GM21723 (cell line): ENCODE results near the gene UNC80.

ENCODE experiments used
- ATAC-seq: cut with Tn5 transposase; IDR thresholded peaks from one replicate; pipeline ENCODE4 v1.9.1; 2021; ENCODE audit warnings: mild to moderate bottlenecking, moderate library complexity; ENCODE audit not compliant: unreplicated experiment

UNC80 gene

DNA sequence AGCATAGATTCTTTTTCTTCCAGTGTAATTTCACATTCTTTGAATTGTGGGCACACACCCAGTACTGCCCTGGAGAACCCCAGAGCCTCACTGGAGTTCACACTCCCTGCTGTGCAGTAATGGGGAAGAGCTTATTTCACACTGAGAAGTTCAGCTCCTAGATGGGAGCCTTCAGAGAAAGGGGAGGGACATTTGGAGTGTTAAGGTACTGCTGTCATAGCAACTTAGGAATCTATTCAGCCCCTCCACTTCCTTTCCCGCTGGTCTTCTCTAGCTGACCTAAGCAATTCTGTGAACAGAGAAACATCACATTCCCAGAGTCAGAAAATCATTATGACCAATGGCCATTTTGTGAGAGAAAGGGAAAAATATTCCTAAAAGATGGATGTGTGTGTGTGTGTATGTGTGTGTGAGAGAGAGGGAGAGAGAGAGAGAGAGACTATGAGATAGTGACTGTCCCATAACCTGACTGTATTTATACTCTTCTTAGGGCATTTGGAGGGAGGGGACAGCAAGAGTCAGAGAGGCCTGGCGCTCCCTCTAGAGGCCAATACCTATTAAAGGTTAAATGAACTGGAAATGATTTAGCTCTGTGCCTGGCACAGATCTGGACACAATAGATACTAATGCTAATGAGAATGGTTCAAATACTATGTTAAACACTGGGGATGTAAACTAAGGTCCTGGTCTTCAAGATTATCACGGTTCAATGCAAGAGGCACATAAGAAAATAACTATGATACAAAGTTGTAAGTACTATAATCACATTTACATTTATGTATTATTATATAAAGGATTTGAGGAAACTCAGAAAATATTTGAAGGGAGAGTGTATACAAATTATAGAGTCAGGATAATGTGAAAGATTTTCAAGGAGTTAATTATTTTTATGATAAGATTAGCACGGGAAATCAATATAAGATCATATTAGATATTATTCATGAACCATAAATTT lies 189.3 kb downstream of the UNC80 start:
- ATAC-seq = peak; percentile 91

GRCh38 chr2:209965723-209966122 lies 194.1 kb downstream of the UNC80 start:
- ATAC-seq = no peak

GRCh38 chr2:209969692-209970091 lies 198.1 kb downstream of the UNC80 start:
- ATAC-seq = no peak

- ATAC-seq = no peak
Observed at GRCh38 chr2:209970271-209970670, 198.6 kb downstream of the UNC80 start.

- no peak for ATAC-seq
Observed at GRCh38 chr2:209970711-209971110, 199.1 kb downstream of the UNC80 start.

GRCh38 chr2:209973328-209973727 lies 201.7 kb downstream of the UNC80 start:
- ATAC-seq = no peak

- no peak for ATAC-seq
Observed at GRCh38 chr2:209974576-209974975, 202.9 kb downstream of the UNC80 start.

- peak; percentile 48 for ATAC-seq
Observed at GRCh38 chr2:209976698-209977385, 205.2 kb downstream of the UNC80 start.

DNA sequence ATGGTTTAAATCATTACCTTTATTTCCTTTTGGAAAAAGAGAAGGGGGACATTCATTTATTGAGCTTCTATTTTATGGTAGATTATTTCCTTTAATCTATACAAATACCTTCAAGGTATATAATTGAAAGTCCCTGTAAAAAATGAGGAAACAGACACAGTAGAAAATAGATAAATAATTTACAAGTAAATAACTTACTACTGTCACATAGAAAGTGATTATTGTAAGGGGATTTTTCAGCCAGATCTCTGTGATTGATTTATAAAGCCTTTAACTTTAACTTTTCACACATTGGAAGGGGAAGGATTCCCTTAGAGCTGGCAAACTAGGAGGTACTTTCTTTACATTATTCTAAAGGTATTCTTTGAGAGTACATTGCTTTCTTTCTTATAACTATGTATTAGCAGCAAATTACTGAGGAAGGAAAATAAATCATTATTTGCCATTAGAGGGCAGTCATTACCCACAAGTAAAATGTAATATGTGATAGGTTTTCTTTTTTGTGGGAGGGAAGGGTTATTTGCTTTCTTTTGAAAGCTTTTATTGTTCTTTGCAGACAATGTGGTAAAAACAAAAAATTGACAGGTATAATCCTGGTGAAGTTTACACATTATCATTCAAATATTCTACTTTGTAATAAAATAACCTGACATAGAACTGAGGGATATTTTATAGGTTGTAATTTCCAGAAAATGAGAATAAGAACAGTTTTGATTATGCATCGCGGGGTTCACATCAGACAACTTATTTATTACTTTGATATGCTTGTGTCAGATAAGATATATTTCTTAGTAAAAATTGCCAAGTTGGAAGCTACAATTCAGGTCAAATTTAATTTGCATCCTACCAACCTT lies 206.0 kb downstream of the UNC80 start:
- peak; percentile 50 for ATAC-seq

- no peak for ATAC-seq
Observed at GRCh38 chr2:209984291-209984690, 212.7 kb downstream of the UNC80 start.

DNA sequence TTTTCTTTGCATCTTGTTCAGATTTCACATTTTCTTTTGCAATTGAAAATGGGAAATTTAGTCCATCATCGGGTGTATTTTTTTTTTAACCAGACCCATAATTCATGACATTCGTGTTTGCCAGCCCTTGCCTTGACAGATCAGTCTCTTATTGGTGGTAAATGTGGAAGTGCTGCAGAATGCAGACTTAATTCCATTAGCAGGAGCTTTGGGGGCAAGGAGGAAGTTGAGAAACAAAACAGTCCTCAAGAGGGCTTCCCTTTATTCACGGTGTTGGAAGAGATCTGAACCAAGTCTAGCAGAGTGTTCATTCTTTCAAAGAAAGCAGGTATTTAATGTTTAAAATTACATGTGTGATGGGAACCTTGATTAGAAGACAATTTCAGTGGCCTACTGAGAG lies 214.2 kb downstream of the UNC80 start:
- ATAC-seq = no peak

- no peak for ATAC-seq
Observed at GRCh38 chr2:209986415-209986814, 214.8 kb downstream of the UNC80 start.

DNA sequence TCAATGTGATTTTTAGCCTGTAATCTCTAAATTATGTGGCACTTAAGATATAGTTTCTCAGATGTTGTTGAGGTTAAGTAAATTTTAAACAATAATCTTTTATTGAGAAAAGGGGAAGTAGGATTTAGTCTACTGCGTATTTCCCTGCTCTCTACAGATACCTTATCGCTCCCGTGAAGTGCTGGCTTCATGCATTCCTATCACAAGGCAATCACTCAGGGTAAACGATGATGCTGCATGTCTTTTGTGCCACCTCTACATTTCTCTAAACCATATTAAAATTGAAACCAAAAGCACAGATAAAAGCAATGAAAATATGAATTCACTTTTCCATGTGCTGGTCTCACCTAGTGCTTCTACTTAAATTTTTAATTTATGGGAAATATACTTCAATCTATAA lies 216.4 kb downstream of the UNC80 start:
- no peak for ATAC-seq

DNA sequence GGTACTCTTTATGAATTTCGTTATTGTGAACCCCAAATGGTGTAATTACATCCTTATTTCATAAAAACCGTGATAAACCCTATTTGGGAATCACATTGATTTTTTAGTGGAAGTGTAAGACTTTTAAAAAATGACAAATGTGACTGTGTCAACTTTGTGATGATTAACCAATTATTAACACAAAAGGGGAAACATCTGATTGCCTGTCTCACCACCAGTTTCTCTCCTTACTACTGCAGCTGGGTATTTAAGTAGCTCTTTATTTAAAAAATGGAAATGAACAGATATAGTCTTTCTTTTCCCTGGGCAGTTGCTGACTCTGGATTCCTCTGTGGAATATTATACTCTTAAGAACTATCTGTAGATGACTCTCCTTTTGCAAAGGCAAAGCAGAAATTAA lies 219.2 kb downstream of the UNC80 start:
- ATAC-seq = no peak

GRCh38 chr2:209993968-209994367 lies 222.3 kb downstream of the UNC80 start:
- ATAC-seq = no peak

DNA sequence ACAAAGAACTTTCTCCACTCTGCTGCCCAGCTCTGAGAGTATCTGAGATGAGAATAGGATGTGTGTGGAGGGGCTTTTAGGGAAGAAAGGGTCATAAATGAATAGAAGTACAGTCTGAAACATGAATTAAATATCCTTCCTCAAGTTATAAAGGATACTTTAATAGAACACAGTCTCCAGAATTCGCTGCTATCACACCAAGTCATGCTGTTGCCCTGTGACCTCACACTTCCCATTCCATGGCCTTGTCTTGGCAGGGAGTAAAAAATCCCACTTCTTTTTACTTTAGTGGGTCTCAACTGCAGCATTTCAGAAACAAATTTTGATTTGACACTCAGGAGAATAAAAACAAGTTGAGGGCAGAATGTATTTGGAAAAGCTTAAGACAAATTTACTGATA lies 227.0 kb downstream of the UNC80 start:
- ATAC-seq = no peak

- ATAC-seq = no peak
Observed at GRCh38 chr2:210000464-210001324, 229.1 kb downstream of the UNC80 start.

DNA sequence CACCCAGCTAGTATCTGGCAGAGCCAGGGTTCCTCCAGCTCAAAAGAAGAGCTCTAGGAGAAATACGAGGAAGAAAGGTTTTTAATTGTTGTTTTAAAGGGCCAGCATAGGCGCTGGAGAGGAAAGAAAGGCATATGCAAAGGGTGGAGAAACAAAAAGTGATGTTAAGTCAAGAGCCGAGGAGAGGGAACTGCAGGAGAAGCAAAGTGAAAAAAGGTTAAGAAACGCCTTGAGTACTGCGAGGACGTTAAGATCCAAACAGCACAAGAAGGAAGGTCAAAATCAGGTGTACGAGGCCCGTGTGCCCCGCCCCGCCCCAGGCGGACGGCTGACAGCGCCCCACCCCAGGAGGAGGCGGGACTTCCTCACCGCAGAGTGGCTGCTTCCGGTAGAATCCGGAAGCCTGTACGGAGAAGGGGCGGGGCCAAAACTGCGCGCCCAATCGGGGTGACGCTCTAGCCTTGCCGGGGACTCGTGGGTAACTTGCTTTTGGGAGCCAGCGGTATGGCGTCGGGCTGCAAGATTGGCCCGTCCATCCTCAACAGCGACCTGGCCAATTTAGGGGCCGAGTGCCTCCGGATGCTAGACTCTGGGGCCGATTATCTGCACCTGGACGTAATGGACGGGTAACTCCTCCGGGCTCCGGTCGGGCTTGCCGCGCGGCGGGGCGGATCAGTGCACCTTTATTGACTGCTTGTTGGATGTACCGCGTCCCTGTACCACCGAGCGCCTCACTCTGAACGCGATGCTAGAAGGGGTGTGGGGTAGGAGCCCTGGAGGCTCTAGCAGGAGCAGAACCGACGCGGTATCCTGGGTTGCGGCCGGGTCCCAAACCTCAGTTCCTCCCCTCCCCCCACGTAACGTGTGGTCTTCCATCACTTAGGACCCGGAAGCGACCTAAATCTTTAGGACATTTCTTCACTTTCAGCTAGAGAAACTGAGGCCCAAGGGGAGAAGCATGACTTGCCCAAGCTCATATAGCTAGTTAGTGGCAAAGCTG lies 230.8 kb downstream of the UNC80 start, which contains the start of gene RPE:
RPE (plus strand) TSS at position 481 of the 1,000 bp plus-strand sequence; CDS start at position 505, 24 bp downstream.
- ATAC-seq = peak; percentile 100

GRCh38 chr2:210003359-210003758 lies 231.7 kb downstream of the UNC80 start:
- no peak for ATAC-seq
